WTC11 (cell line): ENCODE data around the gene CCDC71. TPM values are rescaled to one million over a fixed set of nuclear protein-coding genes. Genes with fewer than 3 reads are reported as not detected.

ENCODE experiments used
- ATAC-seq: fragments of 200-7000 bp; cut with Tn5 transposase; 2 replicates; pipeline ENCODE4 v1.10.0; 2021; ENCODE audit warnings: mild to moderate bottlenecking, moderate library complexity
- CTCF ChIA-PET: fragments of 300-600 bp; sonication (Branson Sonifier 250); formaldehyde crosslinking; loops from one replicate; lab custom pipeline; 2021; ENCODE audit warnings: antibody characterized with exemption; lab: Charles Lee
- POLR2A ChIA-PET: fragments of 350-600 bp; sonication (Branson Sonifier 250); formaldehyde crosslinking; loops from one replicate; lab custom pipeline; 2021; ENCODE audit warnings: antibody characterized with exemption; lab: Charles Lee
- DNase-seq: peaks from one replicate; pipeline ENCODE4 v3.0.0; 2021; ENCODE audit warnings: low spot score
- H3K27ac Mint-ChIP-seq: 2 replicates; pipeline ENCODE4 v1.8.0; 2021; ENCODE audit warnings: mixed read lengths
- H3K27me3 Mint-ChIP-seq: 2 replicates; pipeline ENCODE4 v1.8.0; 2021; ENCODE audit warnings: low read depth, mild to moderate bottlenecking, moderate library complexity, mixed read lengths
- H3K36me3 Mint-ChIP-seq: 2 replicates; pipeline ENCODE4 v1.8.0; 2021; ENCODE audit warnings: mixed read lengths
- H3K4me1 Mint-ChIP-seq: 2 replicates; pipeline ENCODE4 v1.8.0; 2022; ENCODE audit warnings: mixed read lengths
- H3K4me3 Mint-ChIP-seq: 2 replicates; pipeline ENCODE4 v1.8.0; 2021; ENCODE audit warnings: mild to moderate bottlenecking, moderate library complexity, mixed read lengths
- H3K9me3 Mint-ChIP-seq: 2 replicates; pipeline ENCODE4 v1.8.0; 2021; ENCODE audit warnings: mixed read lengths
- CBFB ChIP-seq: sonication (generic); formaldehyde crosslinking; IDR thresholded peaks from 2 replicates; pipeline ENCODE4 v1.8.1; 2022; ENCODE audit warnings: mild to moderate bottlenecking, low read depth, missing genetic modification reagents
- ELF4 ChIP-seq: sonication (generic); formaldehyde crosslinking; IDR thresholded peaks from 2 replicates; pipeline ENCODE4 v1.8.1; 2022; ENCODE audit warnings: low read depth, mild to moderate bottlenecking, moderate library complexity, missing genetic modification reagents
- ESRRA ChIP-seq: sonication (generic); formaldehyde crosslinking; IDR thresholded peaks from 2 replicates; pipeline ENCODE4 v1.8.1; 2022; ENCODE audit warnings: mild to moderate bottlenecking, missing genetic modification reagents, borderline replicate concordance
- ETV6 ChIP-seq: sonication (generic); formaldehyde crosslinking; IDR thresholded peaks from 2 replicates; pipeline ENCODE4 v1.8.1; 2022; ENCODE audit warnings: mild to moderate bottlenecking, missing genetic modification reagents
- FOXP1 ChIP-seq: sonication (generic); formaldehyde crosslinking; IDR thresholded peaks from 2 replicates; pipeline ENCODE4 v1.8.0; 2022; ENCODE audit warnings: missing genetic modification reagents, mild to moderate bottlenecking, moderate library complexity, borderline replicate concordance
- GRHL2 ChIP-seq: fragments of 250-450 bp; sonication (Bioruptor Pico); IDR thresholded peaks from 2 replicates; pipeline ENCODE4 v1.8.0; 2022; ENCODE audit warnings: mild to moderate bottlenecking, moderate library complexity; ENCODE audit not compliant: insufficient replicate concordance, severe bottlenecking
- HMGA2 ChIP-seq: fragments of 250-450 bp; sonication (Bioruptor Pico); IDR thresholded peaks from 2 replicates; pipeline ENCODE4 v1.4.0; 2021; ENCODE audit warnings: mild to moderate bottlenecking, moderate library complexity
- IRF2 ChIP-seq: sonication (generic); formaldehyde crosslinking; IDR thresholded peaks from 2 replicates; pipeline ENCODE4 v1.8.0; 2022; ENCODE audit warnings: low read depth, missing genetic modification reagents, borderline replicate concordance
- JUN ChIP-seq: sonication (generic); formaldehyde crosslinking; IDR thresholded peaks from 2 replicates; pipeline ENCODE4 v1.8.0; 2023; ENCODE audit warnings: mild to moderate bottlenecking, missing genetic modification reagents
- KAT7 ChIP-seq: sonication (generic); formaldehyde crosslinking; IDR thresholded peaks from 2 replicates; pipeline ENCODE4 v1.8.1; 2023; ENCODE audit warnings: missing genetic modification reagents, mild to moderate bottlenecking, borderline replicate concordance
- NFATC4 ChIP-seq: fragments of 250-450 bp; sonication (Bioruptor Pico); IDR thresholded peaks from 2 replicates; pipeline ENCODE4 v1.9.0; 2021; ENCODE audit warnings: mild to moderate bottlenecking
- NFYB ChIP-seq: sonication (generic); formaldehyde crosslinking; conservative IDR thresholded peaks from 2 replicates; pipeline ENCODE4 v1.8.0; 2022; ENCODE audit warnings: low read depth, missing genetic modification reagents
- NR1H2 ChIP-seq: sonication (generic); formaldehyde crosslinking; IDR thresholded peaks from 2 replicates; pipeline ENCODE4 v1.9.0; 2021; ENCODE audit warnings: mild to moderate bottlenecking, moderate library complexity, missing genetic modification reagents
- PRRX2 ChIP-seq: fragments of 250-450 bp; sonication (Bioruptor Pico); IDR thresholded peaks from 2 replicates; pipeline ENCODE4 v1.8.0; 2021; ENCODE audit warnings: mild to moderate bottlenecking
- RORB ChIP-seq: fragments of 250-450 bp; sonication (Bioruptor Pico); IDR thresholded peaks from 2 replicates; pipeline ENCODE4 v1.9.0; 2021; ENCODE audit warnings: mild to moderate bottlenecking
- SMAD4 ChIP-seq: sonication (generic); formaldehyde crosslinking; IDR thresholded peaks from 2 replicates; pipeline ENCODE4 v1.8.0; 2022; ENCODE audit warnings: mild to moderate bottlenecking, missing genetic modification reagents
- TEAD1 ChIP-seq: sonication (generic); formaldehyde crosslinking; IDR thresholded peaks from 2 replicates; pipeline ENCODE4 v1.8.0; 2022; ENCODE audit warnings: mild to moderate bottlenecking, missing genetic modification reagents
- ZNF138 ChIP-seq: sonication (generic); formaldehyde crosslinking; conservative IDR thresholded peaks from 2 replicates; pipeline ENCODE4 v1.8.1; 2022; ENCODE audit warnings: mild to moderate bottlenecking, moderate library complexity, missing genetic modification reagents
- ZNF263 ChIP-seq: sonication (generic); formaldehyde crosslinking; IDR thresholded peaks from 2 replicates; pipeline ENCODE4 v1.8.1; 2022; ENCODE audit warnings: low read depth, mild to moderate bottlenecking, moderate library complexity, missing genetic modification reagents
- ZNF317 ChIP-seq: sonication (generic); formaldehyde crosslinking; IDR thresholded peaks from 2 replicates; pipeline ENCODE4 v1.8.1; 2023; ENCODE audit warnings: low read depth, mild to moderate bottlenecking, moderate library complexity, missing genetic modification reagents, borderline replicate concordance
- ZNF396 ChIP-seq: fragments of 250-450 bp; sonication (Bioruptor Pico); IDR thresholded peaks from 2 replicates; pipeline ENCODE4 v1.8.0; 2021; ENCODE audit warnings: mild to moderate bottlenecking, moderate library complexity, borderline replicate concordance
- ZNF671 ChIP-seq: fragments of 250-450 bp; sonication (Bioruptor Pico); IDR thresholded peaks from 2 replicates; pipeline ENCODE4 v1.8.0; 2021; ENCODE audit warnings: mild to moderate bottlenecking
- total RNA-seq: library from RNA; stranded (reverse); gene quantifications from 3 replicates; pipeline ENCODE4 v1.2.3, GENCODE V29; 2021
- TF ChIP-seq, protein P1 (sequence below): sonication (generic); formaldehyde crosslinking; IDR thresholded peaks from 2 replicates; pipeline ENCODE4 v1.8.0; 2023; ENCODE audit warnings: missing genetic modification reagents
- TF ChIP-seq, protein P2 (sequence below): sonication (generic); formaldehyde crosslinking; IDR thresholded peaks from 2 replicates; pipeline ENCODE4 v1.8.1; 2023; ENCODE audit warnings: mild to moderate bottlenecking, missing genetic modification reagents
- TF ChIP-seq, protein P3 (sequence below): sonication (generic); formaldehyde crosslinking; IDR thresholded peaks from 2 replicates; pipeline ENCODE4 v1.8.1; 2023; ENCODE audit warnings: mild to moderate bottlenecking, missing genetic modification reagents, moderate library complexity
- TF ChIP-seq, protein P4 (sequence below): sonication (generic); formaldehyde crosslinking; IDR thresholded peaks from 2 replicates; pipeline ENCODE4 v1.8.1; 2022; ENCODE audit warnings: mild to moderate bottlenecking, missing genetic modification reagents, moderate library complexity, borderline replicate concordance
- TF ChIP-seq, protein P5 (sequence below): sonication (generic); formaldehyde crosslinking; conservative IDR thresholded peaks from 2 replicates; pipeline ENCODE4 v1.8.1; 2023; ENCODE audit warnings: mild to moderate bottlenecking, low read depth, missing genetic modification reagents, moderate library complexity
- TF ChIP-seq, protein P6 (sequence below): fragments of 250-450 bp; sonication (Bioruptor Pico); IDR thresholded peaks from 2 replicates; pipeline ENCODE4 v1.8.0; 2021; ENCODE audit warnings: mild to moderate bottlenecking

CCDC71 gene
- total RNA-seq, 1 experiment from 2014 or later = 29.8 TPM

DNA sequence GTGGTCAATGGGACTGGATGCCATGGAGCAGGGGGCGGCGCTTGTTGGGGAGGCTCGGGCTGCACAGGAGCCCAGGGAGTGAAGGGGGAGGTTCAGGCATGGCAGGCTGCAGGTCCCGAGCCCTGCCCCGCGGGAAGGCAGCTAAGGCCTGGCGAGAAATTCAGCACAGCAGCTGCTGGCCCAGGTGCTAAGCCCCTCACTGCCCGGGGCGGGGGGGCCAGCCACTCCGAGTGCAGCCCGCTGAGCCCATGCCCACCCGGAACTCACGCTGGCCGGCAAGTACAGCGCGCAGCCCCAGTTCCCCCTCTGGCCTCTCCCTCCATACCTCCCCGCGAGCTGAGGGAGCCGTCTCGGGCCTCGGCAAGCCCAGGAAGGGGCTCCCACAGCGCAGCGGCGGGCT is 16.6 kb upstream of the CCDC71 start (continued):
- TF ChIP-seq ZNF396 (CRISPR knock-in tag) = no peak
- TF ChIP-seq NFYB (CRISPR knock-in tag) = no peak

DNA sequence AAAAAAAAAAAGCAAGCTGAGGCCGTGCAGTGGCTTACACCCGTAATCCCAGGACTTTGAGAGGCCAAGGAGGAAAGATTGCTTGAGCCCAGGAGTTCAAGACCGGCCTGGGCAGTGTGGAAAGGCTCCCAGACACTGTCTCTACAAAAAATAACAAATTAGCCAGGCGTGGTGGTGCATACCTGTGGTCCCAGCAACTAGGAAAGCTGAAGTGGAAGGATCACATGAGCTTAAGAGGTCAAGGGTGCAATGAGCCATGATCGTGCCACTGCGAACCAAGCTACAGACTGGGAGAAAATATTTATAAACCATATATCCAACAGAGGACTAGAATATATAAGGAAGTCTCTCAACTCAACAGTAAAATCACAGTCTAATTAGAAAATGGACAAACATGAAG is 15.2 kb upstream of the CCDC71 start:
- Mint-ChIP-seq H3K4me3 (no peak overlapping the region), H3K36me3 (no peaks in the 10 kb centered on the region), H3K27ac (no peak overlapping the region), H3K9me3 (peaks cover 22% of the 10 kb centered on the region; the same call in 1 of the 2 replicates), H3K4me1 (no peaks in the 10 kb centered on the region), H3K27me3 (peaks cover 4% of the 10 kb centered on the region)
- CTCF ChIA-PET = interaction anchor here (0.8 to 3.3 kb wide), 2 partner anchors 10 to 24 kb away, joined by 3 to 19 read pairs; partner anchors contain the start of gene KLHDC8B
- no peak for ATAC-seq
- POLR2A ChIA-PET = no interaction called here
- no peak for TF ChIP-seq ESRRA (CRISPR knock-in tag)
- TF ChIP-seq TEAD1 (CRISPR knock-in tag) = no peak
- no peak for TF ChIP-seq NFYB (CRISPR knock-in tag)
- TF ChIP-seq, protein P1, sequence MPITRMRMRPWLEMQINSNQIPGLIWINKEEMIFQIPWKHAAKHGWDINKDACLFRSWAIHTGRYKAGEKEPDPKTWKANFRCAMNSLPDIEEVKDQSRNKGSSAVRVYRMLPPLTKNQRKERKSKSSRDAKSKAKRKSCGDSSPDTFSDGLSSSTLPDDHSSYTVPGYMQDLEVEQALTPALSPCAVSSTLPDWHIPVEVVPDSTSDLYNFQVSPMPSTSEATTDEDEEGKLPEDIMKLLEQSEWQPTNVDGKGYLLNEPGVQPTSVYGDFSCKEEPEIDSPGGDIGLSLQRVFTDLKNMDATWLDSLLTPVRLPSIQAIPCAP (CRISPR knock-in tag) = no peak
- no peak for TF ChIP-seq ZNF317 (CRISPR knock-in tag)
- TF ChIP-seq, protein P2, sequence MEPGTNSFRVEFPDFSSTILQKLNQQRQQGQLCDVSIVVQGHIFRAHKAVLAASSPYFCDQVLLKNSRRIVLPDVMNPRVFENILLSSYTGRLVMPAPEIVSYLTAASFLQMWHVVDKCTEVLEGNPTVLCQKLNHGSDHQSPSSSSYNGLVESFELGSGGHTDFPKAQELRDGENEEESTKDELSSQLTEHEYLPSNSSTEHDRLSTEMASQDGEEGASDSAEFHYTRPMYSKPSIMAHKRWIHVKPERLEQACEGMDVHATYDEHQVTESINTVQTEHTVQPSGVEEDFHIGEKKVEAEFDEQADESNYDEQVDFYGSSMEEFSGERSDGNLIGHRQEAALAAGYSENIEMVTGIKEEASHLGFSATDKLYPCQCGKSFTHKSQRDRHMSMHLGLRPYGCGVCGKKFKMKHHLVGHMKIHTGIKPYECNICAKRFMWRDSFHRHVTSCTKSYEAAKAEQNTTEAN = no peak
- no peak for TF ChIP-seq JUN (CRISPR knock-in tag)
- TF ChIP-seq IRF2 (CRISPR knock-in tag) = no peak
- TF ChIP-seq FOXP1 (CRISPR knock-in tag) = no peak
- TF ChIP-seq HMGA2 (CRISPR knock-in tag) = no peak
- no peak for TF ChIP-seq ZNF263 (CRISPR knock-in tag)
- no peak for TF ChIP-seq RORB (CRISPR knock-in tag)
- no peak for TF ChIP-seq PRRX2
- no peak for TF ChIP-seq NFATC4 (CRISPR knock-in tag)
- TF ChIP-seq ETV6 (CRISPR knock-in tag) = no peak
- TF ChIP-seq ZNF138 (CRISPR knock-in tag) = no peak
- TF ChIP-seq SMAD4 = no peak
- TF ChIP-seq, protein P3, sequence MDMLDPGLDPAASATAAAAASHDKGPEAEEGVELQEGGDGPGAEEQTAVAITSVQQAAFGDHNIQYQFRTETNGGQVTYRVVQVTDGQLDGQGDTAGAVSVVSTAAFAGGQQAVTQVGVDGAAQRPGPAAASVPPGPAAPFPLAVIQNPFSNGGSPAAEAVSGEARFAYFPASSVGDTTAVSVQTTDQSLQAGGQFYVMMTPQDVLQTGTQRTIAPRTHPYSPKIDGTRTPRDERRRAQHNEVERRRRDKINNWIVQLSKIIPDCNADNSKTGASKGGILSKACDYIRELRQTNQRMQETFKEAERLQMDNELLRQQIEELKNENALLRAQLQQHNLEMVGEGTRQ (CRISPR knock-in tag) = no peak
- DNase-seq = no peak

DNA sequence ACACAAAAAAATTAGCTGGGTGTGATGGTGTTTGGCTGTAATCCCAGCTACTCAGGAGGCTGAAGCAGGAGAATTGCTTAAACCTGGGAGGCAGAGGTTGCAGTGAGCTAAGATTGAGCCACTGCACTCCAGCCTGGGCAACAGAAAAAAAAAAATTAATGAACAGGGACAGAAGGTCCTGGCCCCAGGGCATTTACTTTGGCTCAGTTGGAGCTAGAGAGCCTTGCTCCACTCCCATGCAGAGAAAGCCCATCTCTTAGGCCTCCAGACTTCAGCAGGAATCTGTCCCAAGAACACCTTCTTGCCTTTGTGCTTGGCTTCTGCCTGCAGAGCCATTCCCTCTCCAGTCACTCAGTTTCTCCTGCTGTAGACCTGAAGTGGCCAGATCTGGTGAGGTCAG is 14.0 kb upstream of the CCDC71 start:
- H3K4me3 Mint-ChIP-seq = no peak overlapping the region
- no peak overlapping the region for H3K27ac Mint-ChIP-seq
- peaks cover 4% of the 10 kb centered on the region for H3K27me3 Mint-ChIP-seq
- no peak for ATAC-seq
- H3K36me3 Mint-ChIP-seq = no peaks in the 10 kb centered on the region
- H3K9me3 Mint-ChIP-seq = peaks cover 22% of the 10 kb centered on the region; the same call in 1 of the 2 replicates
- TF ChIP-seq ELF4 (no peak), ZNF317 (CRISPR knock-in tag) (no peak), KAT7 (CRISPR knock-in tag) (no peak), CBFB (CRISPR knock-in tag) (no peak), NFYB (CRISPR knock-in tag) (no peak), ZNF671 (no peak), NR1H2 (no peak), NFATC4 (CRISPR knock-in tag) (no peak), GRHL2 (CRISPR knock-in tag) (no peak)
- TF ChIP-seq, protein P4, sequence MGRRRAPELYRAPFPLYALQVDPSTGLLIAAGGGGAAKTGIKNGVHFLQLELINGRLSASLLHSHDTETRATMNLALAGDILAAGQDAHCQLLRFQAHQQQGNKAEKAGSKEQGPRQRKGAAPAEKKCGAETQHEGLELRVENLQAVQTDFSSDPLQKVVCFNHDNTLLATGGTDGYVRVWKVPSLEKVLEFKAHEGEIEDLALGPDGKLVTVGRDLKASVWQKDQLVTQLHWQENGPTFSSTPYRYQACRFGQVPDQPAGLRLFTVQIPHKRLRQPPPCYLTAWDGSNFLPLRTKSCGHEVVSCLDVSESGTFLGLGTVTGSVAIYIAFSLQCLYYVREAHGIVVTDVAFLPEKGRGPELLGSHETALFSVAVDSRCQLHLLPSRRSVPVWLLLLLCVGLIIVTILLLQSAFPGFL = no peak
- TF ChIP-seq, protein P5, sequence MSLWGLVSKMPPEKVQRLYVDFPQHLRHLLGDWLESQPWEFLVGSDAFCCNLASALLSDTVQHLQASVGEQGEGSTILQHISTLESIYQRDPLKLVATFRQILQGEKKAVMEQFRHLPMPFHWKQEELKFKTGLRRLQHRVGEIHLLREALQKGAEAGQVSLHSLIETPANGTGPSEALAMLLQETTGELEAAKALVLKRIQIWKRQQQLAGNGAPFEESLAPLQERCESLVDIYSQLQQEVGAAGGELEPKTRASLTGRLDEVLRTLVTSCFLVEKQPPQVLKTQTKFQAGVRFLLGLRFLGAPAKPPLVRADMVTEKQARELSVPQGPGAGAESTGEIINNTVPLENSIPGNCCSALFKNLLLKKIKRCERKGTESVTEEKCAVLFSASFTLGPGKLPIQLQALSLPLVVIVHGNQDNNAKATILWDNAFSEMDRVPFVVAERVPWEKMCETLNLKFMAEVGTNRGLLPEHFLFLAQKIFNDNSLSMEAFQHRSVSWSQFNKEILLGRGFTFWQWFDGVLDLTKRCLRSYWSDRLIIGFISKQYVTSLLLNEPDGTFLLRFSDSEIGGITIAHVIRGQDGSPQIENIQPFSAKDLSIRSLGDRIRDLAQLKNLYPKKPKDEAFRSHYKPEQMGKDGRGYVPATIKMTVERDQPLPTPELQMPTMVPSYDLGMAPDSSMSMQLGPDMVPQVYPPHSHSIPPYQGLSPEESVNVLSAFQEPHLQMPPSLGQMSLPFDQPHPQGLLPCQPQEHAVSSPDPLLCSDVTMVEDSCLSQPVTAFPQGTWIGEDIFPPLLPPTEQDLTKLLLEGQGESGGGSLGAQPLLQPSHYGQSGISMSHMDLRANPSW = no peak
- TF ChIP-seq, protein P6, sequence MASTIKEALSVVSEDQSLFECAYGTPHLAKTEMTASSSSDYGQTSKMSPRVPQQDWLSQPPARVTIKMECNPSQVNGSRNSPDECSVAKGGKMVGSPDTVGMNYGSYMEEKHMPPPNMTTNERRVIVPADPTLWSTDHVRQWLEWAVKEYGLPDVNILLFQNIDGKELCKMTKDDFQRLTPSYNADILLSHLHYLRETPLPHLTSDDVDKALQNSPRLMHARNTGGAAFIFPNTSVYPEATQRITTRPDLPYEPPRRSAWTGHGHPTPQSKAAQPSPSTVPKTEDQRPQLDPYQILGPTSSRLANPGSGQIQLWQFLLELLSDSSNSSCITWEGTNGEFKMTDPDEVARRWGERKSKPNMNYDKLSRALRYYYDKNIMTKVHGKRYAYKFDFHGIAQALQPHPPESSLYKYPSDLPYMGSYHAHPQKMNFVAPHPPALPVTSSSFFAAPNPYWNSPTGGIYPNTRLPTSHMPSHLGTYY (CRISPR knock-in tag) = no peak
- CTCF ChIA-PET = interaction anchor here (1.1 to 3.3 kb wide), 2 partner anchors 9 to 269 kb away, joined by 5 to 19 read pairs; partner anchors contain the start of gene KLHDC8B
- DNase-seq = no peak
- POLR2A ChIA-PET = no interaction called here
- no peaks in the 10 kb centered on the region for H3K4me1 Mint-ChIP-seq
